ENCODE data around the gene LARGE2.
A peak's percentile ranks its signal among the peaks of the same experiment; 100 is the strongest.

Gene LARGE2

DNA sequence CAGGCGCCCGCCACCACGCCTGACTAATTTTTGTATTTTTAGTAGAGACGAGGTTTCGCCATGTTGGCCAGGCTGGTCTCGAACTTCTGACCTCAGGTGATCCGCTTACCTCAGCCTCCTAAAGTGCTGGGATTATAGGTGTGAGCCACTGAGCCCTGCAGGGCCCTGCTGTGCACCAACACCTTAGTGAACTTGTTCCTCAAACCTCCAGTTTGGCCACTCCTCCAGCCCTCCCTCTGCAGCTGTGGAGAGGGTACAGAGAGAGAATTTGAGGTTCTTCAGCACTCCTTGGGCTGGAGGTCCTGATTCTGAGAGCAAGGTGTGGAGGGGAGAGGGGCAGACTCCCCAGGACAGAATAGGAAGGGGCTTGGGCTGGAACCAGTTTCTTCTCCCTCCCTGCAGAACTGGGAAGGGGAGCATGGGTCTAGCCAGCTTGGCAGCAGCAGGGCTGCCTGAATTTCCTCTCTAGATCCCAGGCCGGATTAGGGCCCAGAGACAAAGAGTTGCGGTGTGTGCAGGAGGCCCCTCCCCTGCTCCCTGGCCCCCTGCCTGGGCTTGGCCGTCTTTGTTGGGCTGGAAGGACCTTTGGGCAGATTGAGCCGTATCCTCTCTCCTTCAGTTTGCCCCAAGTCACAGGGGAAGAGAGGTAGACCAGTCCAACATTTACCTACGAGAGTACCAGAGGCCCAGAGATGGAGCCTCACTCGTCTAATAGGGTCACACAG lies 2.5 kb upstream of the LARGE2 start:
- H3K27me3 ChIP-seq (ENCODE audit: control insufficient read depth, insufficient read depth, low read length), result peaks cover 15% of the 10 kb centered on the region
- peaks cover 12% of the 10 kb centered on the region for H3K36me3 ChIP-seq (ENCODE audit: control insufficient read depth, low read depth, low read length)
- no peaks in the 10 kb centered on the region for H3K9me3 ChIP-seq (ENCODE audit: control insufficient read depth, low read depth, low read length)
- H3K27ac ChIP-seq (ENCODE audit: low read length), result no peak overlapping the region
- H3K4me3 ChIP-seq (ENCODE audit: low read length), result no peak overlapping the region
- H3K4me1 ChIP-seq (ENCODE audit: control insufficient read depth, low read depth, low read length), result peaks cover 26% of the 10 kb centered on the region
- no peak overlapping the region for H3K9ac ChIP-seq (ENCODE audit: low read length)

DNA sequence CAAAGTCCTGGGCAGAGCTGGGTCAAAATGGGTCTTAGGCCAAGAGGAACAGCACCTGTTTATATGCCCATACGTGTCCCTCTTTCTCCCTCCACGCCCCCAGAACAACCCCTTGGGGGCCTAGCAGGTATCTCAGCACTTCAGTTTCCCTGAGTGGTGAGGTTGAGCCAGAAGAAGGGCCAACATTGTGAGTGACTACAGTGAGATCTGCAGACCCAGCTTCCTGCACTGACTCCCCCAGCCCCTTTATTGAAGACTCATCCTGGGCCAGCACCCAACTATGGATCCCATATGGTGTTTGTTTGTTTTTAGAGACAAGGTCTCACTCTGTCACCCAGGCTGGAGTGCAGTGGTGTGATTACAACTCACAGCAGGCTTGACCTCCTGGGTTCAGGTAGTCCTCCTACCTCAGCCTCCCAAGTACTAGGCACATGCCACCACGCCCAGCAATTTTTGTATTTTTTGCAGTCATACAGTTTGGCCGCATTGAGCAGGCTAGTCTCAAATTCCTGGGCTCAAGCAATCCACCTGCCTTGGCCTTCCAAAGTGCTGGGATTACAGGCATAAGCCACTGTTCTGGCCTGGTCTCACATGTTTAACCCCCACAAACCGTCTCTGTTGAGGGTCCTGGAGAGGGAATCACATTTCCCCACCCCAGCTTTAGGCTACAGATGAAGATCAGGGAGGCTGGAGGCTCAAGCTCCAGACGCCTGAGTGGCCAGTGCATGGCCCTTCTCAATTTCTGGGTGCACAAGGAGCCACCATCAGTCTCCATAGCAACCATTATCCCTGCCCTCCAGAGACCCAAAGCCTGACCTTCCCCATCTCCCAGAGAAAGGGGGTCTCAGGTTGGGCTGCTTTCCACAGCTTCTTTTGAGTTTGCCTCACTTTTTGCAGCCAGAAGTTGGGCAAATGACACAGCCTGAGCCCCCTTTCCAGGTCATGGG lies 1.7 kb upstream of the LARGE2 start:
- Histone ChIP-seq H3K9ac (ENCODE audit: low read length) (peak overlapping the region; percentile 58), H3K36me3 (ENCODE audit: control insufficient read depth, low read depth, low read length) (peaks cover 7% of the 10 kb centered on the region), H3K27me3 (ENCODE audit: control insufficient read depth, insufficient read depth, low read length) (peaks cover 15% of the 10 kb centered on the region), H3K4me1 (ENCODE audit: control insufficient read depth, low read depth, low read length) (peaks cover 26% of the 10 kb centered on the region), H3K27ac (ENCODE audit: low read length) (no peak overlapping the region), H3K4me3 (ENCODE audit: low read length) (peak overlapping the region; percentile 63), H3K9me3 (ENCODE audit: control insufficient read depth, low read depth, low read length) (no peaks in the 10 kb centered on the region)

DNA sequence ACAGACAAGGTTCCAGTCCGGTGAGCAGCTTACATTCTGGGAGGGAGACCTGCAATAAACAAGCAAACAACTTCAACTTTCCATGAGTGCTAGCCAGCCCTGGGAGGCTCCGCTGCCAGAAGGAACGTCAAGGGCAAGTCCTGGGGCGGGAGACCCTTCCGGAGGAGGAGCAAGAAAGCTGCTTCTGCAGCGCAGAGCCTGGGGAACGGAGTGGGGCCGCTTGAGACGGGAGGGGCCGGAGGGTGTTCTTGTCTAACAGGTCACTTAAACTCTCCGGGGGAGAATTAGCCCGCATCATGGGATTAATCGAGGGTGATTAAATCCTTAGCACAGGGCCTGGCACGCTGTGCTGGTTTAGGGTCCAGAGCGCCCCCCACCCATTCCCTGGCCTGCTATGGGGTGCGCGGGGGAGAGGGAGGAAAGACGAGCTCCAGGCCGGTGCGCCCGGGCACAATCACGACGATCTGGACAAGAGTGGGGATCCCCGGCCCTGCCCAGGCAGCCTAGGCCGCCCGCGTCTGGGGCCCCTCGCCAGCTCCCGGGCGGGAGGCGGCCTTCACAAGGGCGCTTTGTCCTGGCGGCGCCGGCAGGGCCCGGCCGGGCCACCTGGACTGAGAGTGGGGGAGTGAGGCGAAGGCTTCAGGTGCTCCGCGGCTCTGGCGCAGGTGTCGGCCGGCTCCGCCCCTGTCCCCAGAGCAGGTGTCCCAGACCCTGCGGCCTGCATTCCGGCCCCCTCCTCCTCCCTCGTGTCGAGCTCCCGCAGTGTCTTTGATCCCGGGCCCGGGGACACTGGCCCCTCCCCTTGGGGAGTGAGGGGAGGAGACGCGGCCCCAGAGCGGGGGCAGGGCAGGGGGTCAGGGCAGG lies 663 bp upstream of the LARGE2 start:
- Histone ChIP-seq H3K27me3 (ENCODE audit: control insufficient read depth, insufficient read depth, low read length) (peaks cover 15% of the 10 kb centered on the region), H3K9me3 (ENCODE audit: control insufficient read depth, low read depth, low read length) (no peaks in the 10 kb centered on the region), H3K27ac (ENCODE audit: low read length) (no peak overlapping the region), H3K36me3 (ENCODE audit: control insufficient read depth, low read depth, low read length) (peaks cover 5% of the 10 kb centered on the region), H3K4me3 (ENCODE audit: low read length) (peak overlapping the region; percentile 63), H3K4me1 (ENCODE audit: control insufficient read depth, low read depth, low read length) (peaks cover 26% of the 10 kb centered on the region), H3K9ac (ENCODE audit: low read length) (peak overlapping the region; percentile 58)

DNA sequence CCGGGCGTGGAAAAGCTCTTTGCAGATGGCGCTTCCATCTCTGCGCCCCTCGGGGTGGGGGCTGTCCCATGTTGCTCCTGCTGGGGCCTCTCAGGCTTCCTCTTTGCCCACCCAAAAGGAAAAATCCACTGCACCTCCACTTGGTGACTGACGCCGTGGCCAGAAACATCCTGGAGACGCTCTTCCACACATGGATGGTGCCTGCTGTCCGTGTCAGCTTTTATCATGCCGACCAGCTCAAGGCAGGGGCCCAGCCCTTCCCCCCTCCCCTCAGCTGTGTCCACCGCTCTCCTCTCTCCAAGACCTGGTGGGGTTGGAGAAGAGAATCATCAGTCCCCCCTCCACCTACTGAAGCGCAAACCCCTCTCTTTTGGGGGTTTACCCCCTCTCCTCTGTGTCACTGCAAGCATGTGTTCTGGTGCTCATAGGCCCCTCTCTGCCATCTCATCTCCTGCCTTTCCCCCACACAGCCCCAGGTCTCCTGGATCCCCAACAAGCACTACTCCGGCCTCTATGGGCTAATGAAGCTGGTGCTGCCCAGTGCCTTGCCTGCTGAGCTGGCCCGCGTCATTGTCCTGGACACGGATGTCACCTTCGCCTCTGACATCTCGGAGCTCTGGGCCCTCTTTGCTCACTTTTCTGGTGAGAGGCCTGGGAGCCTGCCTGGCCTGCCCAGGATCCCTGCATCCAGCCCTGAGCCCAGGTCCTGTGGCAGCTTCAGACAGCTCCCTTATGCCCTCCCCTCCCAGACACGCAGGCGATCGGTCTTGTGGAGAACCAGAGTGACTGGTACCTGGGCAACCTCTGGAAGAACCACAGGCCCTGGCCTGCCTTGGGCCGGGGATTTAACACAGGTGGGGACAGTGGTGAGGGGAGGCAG lies 1.8 kb downstream of the LARGE2 start:
- Histone ChIP-seq H3K9ac (ENCODE audit: low read length) (no peak overlapping the region), H3K4me3 (ENCODE audit: low read length) (no peak overlapping the region), H3K36me3 (ENCODE audit: control insufficient read depth, low read depth, low read length) (peaks cover 22% of the 10 kb centered on the region), H3K4me1 (ENCODE audit: control insufficient read depth, low read depth, low read length) (peaks cover 18% of the 10 kb centered on the region), H3K27ac (ENCODE audit: low read length) (no peak overlapping the region), H3K9me3 (ENCODE audit: control insufficient read depth, low read depth, low read length) (no peaks in the 10 kb centered on the region), H3K27me3 (ENCODE audit: control insufficient read depth, insufficient read depth, low read length) (peaks cover 15% of the 10 kb centered on the region)

DNA sequence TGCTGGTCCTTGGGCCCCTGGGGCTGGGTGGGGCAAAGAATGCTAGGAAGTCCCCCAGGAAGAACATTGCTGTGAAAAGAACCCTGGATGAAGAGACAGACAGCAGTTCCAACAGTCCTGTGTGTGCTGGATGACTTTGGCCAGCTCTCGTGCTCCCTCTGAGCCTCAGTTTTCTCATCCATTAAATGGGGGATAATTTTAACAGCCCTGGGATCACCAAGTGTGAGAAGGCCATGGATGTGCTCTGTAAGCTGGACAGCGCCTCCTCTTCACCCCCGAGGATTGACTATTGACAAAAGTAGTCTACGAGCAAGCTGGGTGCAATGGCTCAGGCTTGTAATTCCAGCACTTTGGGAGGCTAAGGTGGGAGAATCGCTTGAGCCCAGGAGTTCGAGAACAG lies 2.5 kb downstream of the LARGE2 start:
- peaks cover 22% of the 10 kb centered on the region for H3K36me3 ChIP-seq (ENCODE audit: control insufficient read depth, low read depth, low read length)

DNA sequence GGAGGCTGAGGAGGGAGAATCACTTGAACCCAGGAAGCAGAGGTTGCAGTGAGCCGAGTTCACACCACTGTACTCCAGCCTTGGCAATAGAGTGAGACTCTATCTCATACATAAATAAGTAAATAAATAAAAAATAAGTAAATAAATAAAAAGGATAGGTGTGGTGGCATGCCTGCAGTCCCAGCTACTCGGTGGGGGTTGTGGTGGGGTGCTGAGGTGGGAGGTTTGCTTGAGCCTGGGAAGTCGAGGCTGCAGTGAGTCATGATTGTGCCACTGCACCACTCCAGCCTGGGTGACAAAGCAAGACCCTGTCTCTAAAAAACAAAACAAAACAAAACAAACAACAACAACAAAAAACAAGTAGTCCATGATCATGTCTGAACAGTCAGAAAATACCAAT lies 3.1 kb downstream of the LARGE2 start:
- H3K4me1 ChIP-seq (ENCODE audit: control insufficient read depth, low read depth, low read length), result peaks cover 9% of the 10 kb centered on the region
- H3K27ac ChIP-seq (ENCODE audit: low read length), result no peak overlapping the region
- peaks cover 22% of the 10 kb centered on the region for H3K36me3 ChIP-seq (ENCODE audit: control insufficient read depth, low read depth, low read length)
- no peaks in the 10 kb centered on the region for H3K9me3 ChIP-seq (ENCODE audit: control insufficient read depth, low read depth, low read length)
- no peak overlapping the region for H3K9ac ChIP-seq (ENCODE audit: low read length)
- peaks cover 14% of the 10 kb centered on the region for H3K27me3 ChIP-seq (ENCODE audit: control insufficient read depth, insufficient read depth, low read length)
- H3K4me3 ChIP-seq (ENCODE audit: low read length), result no peak overlapping the region

More for the DNA sequence above, 2.5 kb downstream of the LARGE2 start:
- Histone ChIP-seq H3K9me3 (ENCODE audit: control insufficient read depth, low read depth, low read length) (no peaks in the 10 kb centered on the region), H3K4me3 (ENCODE audit: low read length) (no peak overlapping the region), H3K27ac (ENCODE audit: low read length) (no peak overlapping the region), H3K27me3 (ENCODE audit: control insufficient read depth, insufficient read depth, low read length) (peaks cover 15% of the 10 kb centered on the region), H3K4me1 (ENCODE audit: control insufficient read depth, low read depth, low read length) (peaks cover 16% of the 10 kb centered on the region), H3K9ac (ENCODE audit: low read length) (no peak overlapping the region)

DNA sequence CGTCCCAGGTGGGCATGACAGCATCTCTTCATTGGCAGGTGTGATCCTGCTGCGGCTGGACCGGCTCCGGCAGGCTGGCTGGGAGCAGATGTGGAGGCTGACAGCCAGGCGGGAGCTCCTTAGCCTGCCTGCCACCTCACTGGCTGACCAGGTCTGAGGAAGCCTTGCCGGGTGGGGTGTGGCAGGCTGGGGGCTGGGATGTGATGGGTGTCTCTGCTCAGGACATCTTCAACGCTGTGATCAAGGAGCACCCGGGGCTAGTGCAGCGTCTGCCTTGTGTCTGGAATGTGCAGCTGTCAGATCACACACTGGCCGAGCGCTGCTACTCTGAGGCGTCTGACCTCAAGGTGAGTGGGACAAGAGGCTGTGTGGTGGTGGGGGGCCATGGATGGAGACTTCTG lies 3.5 kb downstream of the LARGE2 start:
- Histone ChIP-seq H3K9me3 (ENCODE audit: control insufficient read depth, low read depth, low read length) (no peaks in the 10 kb centered on the region), H3K36me3 (ENCODE audit: control insufficient read depth, low read depth, low read length) (peaks cover 22% of the 10 kb centered on the region), H3K4me1 (ENCODE audit: control insufficient read depth, low read depth, low read length) (peaks cover 5% of the 10 kb centered on the region), H3K4me3 (ENCODE audit: low read length) (no peak overlapping the region), H3K9ac (ENCODE audit: low read length) (no peak overlapping the region), H3K27ac (ENCODE audit: low read length) (no peak overlapping the region), H3K27me3 (ENCODE audit: control insufficient read depth, insufficient read depth, low read length) (peaks cover 9% of the 10 kb centered on the region)

DNA sequence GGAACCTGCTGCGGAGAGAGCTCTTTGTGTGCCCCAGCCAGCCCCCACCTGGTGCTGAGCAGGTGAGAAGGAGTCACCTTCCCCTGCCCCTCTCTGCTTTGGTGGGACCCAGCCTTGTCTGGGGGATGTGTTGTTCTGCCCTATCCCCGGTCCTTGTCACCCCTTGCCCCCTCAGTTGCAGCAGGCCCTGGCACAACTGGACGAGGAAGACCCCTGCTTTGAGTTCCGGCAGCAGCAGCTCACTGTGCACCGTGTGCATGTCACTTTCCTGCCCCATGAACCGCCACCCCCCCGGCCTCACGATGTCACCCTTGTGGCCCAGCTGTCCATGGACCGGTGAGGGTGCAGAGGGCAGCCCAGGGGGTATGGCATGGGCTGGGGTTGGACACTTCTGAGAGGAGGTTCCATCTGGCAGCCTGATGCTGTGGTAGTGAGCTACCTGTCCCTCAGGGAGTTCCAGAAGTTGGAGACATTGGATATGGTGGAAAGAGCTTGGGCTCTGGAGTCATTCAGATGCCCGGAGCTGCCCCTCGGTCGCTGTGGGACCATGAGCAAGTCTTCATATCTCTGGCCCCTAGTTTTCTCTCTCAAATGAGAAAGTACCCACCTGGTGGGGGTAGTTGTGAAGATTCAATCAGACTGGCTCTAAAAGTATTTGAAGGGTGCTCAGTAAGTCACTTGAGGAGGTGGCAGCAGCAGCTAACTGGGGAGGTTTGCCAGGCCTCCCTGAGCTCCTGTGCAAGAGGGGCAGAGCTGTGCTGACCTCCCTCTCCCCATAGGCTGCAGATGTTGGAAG lies 4.3 kb downstream of the LARGE2 start:
- H3K4me3 ChIP-seq (ENCODE audit: low read length), result no peak overlapping the region
- H3K36me3 ChIP-seq (ENCODE audit: control insufficient read depth, low read depth, low read length), result peaks cover 22% of the 10 kb centered on the region
- peaks cover 5% of the 10 kb centered on the region for H3K27me3 ChIP-seq (ENCODE audit: control insufficient read depth, insufficient read depth, low read length)
- no peak overlapping the region for H3K9ac ChIP-seq (ENCODE audit: low read length)
- no peaks in the 10 kb centered on the region for H3K4me1 ChIP-seq (ENCODE audit: control insufficient read depth, low read depth, low read length)
- H3K27ac ChIP-seq (ENCODE audit: low read length), result no peak overlapping the region
- H3K9me3 ChIP-seq (ENCODE audit: control insufficient read depth, low read depth, low read length), result no peaks in the 10 kb centered on the region

DNA sequence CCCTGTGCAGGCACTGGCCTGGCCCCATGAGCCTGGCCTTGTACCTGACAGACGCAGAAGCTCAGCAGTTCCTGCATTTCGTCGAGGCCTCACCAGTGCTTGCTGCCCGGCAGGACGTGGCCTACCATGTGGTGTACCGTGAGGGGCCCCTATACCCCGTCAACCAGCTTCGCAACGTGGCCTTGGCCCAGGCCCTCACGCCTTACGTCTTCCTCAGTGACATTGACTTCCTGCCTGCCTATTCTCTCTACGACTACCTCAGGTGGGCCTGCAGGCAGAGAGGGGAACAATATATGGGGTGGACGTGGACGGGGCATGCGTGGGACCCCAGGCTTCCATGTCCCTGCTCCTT lies 4.9 kb downstream of the LARGE2 start:
- Histone ChIP-seq H3K27me3 (ENCODE audit: control insufficient read depth, insufficient read depth, low read length) (peaks cover 5% of the 10 kb centered on the region), H3K36me3 (ENCODE audit: control insufficient read depth, low read depth, low read length) (peaks cover 22% of the 10 kb centered on the region), H3K9me3 (ENCODE audit: control insufficient read depth, low read depth, low read length) (no peaks in the 10 kb centered on the region), H3K4me3 (ENCODE audit: low read length) (no peak overlapping the region), H3K27ac (ENCODE audit: low read length) (no peak overlapping the region), H3K9ac (ENCODE audit: low read length) (no peak overlapping the region), H3K4me1 (ENCODE audit: control insufficient read depth, low read depth, low read length) (no peaks in the 10 kb centered on the region)

DNA sequence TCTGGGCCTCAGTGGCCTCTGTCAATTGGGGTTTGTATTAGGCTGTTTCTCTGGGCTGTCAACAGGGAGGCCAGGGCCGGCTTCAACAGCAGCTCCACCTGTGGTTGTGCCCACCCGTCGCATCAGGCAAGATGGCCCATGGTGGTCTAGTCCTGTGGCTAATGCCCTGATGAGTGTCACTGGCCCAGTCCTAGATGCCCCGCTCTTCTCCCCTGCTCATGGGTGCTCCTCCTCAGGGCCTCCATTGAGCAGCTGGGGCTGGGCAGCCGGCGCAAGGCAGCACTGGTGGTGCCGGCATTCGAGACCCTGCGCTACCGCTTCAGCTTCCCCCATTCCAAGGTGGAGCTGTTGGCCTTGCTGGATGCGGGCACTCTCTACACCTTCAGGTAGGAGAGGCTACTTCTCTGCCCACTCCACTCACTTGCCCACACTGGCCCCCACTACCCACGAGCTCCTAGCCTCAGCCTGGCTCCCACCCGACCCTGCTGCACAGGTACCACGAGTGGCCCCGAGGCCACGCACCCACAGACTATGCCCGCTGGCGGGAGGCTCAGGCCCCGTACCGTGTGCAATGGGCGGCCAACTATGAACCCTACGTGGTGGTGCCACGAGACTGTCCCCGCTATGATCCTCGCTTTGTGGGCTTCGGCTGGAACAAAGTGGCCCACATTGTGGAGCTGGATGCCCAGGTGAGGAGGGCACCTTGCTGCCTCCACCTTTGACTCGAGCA lies 5.4 kb downstream of the LARGE2 start:
- Histone ChIP-seq H3K9ac (ENCODE audit: low read length) (no peak overlapping the region), H3K4me1 (ENCODE audit: control insufficient read depth, low read depth, low read length) (no peaks in the 10 kb centered on the region), H3K27ac (ENCODE audit: low read length) (no peak overlapping the region), H3K9me3 (ENCODE audit: control insufficient read depth, low read depth, low read length) (no peaks in the 10 kb centered on the region), H3K4me3 (ENCODE audit: low read length) (no peak overlapping the region), H3K27me3 (ENCODE audit: control insufficient read depth, insufficient read depth, low read length) (peaks cover 5% of the 10 kb centered on the region), H3K36me3 (ENCODE audit: control insufficient read depth, low read depth, low read length) (peaks cover 23% of the 10 kb centered on the region)
